GM10847 (cell line): ENCODE data around the gene VGLL1.

ENCODE experiments used
- POLR2A ChIP-seq: IDR thresholded peaks from 2 replicates; pipeline ENCODE4 v1.6.1; 2011; ENCODE audit not compliant: insufficient read length; ENCODE audit errors: extremely low read depth

Gene VGLL1

GRCh38 chrX:136531951-136532350 is at the start of gene VGLL1:
VGLL1 (plus strand) TSS chrX:136532215; CDS start chrX:136536021, 3,806 bp downstream.
- no peak for TF ChIP-seq POLR2A

- TF ChIP-seq POLR2A, result no peak
These were observed 44.4 kb upstream of the VGLL1 start, which contains the start of gene BRS3 for GRCh38 chrX:136487647-136488046. BRS3 (plus strand) TSS chrX:136487947; CDS start chrX:136488115, 168 bp downstream.

- TF ChIP-seq POLR2A, result no peak
These were observed 43.3 kb upstream of the VGLL1 start for GRCh38 chrX:136488706-136489105.

- TF ChIP-seq POLR2A, result no peak
These were observed 40.2 kb upstream of the VGLL1 start for GRCh38 chrX:136491832-136492231.

- TF ChIP-seq POLR2A, result no peak
These were observed 39.0 kb upstream of the VGLL1 start for GRCh38 chrX:136493011-136493410.

- no peak for TF ChIP-seq POLR2A
These were observed 37.0 kb upstream of the VGLL1 start for GRCh38 chrX:136495043-136495442.

GRCh38 chrX:136496186-136496763 is 35.7 kb upstream of the VGLL1 start:
- TF ChIP-seq POLR2A, result no peak

GRCh38 chrX:136496764-136497555 is 35.1 kb upstream of the VGLL1 start:
- TF ChIP-seq POLR2A, result peak; percentile 43

GRCh38 chrX:136497556-136498052 is 34.4 kb upstream of the VGLL1 start, which contains the start of gene HTATSF1:
HTATSF1 (plus strand) TSS chrX:136497592; CDS start chrX:136497685, 93 bp downstream.
- TF ChIP-seq POLR2A, result no peak

GRCh38 chrX:136519069-136519468 is 12.9 kb upstream of the VGLL1 start:
- TF ChIP-seq POLR2A, result no peak

- TF ChIP-seq POLR2A, result no peak
These were observed 8.2 kb upstream of the VGLL1 start for GRCh38 chrX:136523770-136524169.

- TF ChIP-seq POLR2A, result no peak
These were observed 6.0 kb upstream of the VGLL1 start for GRCh38 chrX:136525738-136526606.

- TF ChIP-seq POLR2A, result no peak
These were observed 3.2 kb upstream of the VGLL1 start for GRCh38 chrX:136528645-136529315.

GRCh38 chrX:136529795-136530194 is 2.2 kb upstream of the VGLL1 start:
- TF ChIP-seq POLR2A, result no peak

GRCh38 chrX:136534131-136534530 is 2.1 kb downstream of the VGLL1 start:
- TF ChIP-seq POLR2A, result no peak
